Measurements from ENCODE around the gene TRPM8.

DNA sequence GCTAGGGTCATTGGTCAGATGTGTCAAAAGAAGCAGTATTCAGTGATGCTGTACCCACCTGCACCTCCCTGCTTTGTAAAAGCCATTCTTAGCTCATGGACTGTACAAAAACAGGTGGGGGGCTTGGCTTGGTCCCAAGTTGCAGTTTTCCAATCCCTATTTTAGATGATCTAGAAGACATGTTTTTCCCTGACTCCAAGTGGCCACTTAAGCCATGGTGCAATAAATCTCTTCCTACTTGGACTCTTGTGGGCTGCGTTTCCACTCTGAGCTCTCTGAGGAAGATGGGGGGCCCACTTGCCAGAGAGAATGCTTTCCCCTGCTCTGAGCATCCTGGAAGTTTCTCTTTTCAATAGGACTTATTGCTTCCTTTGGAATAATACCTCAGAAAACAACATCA is 76.3 kb downstream of the TRPM8 start:
- TF ChIP-seq CTCF (IDR thresholded peaks at IDR 0.05) (no peak), POLR2AphosphoS5 (IDR thresholded peaks at IDR 0.05) (no peak)

All from sigmoid colon (tissue), 4 donors.